ENCODE results near the gene MGST3. TPM values are rescaled to one million over a fixed set of nuclear protein-coding genes. Genes with fewer than 3 reads are reported as not detected.

Gene MGST3
- total and polyA plus RNA-seq, 2 of the 13 experiments (the other 11 are each of a cell fraction or from before 2014, with no cell fraction given) = 59.7 to 61.2 TPM

DNA sequence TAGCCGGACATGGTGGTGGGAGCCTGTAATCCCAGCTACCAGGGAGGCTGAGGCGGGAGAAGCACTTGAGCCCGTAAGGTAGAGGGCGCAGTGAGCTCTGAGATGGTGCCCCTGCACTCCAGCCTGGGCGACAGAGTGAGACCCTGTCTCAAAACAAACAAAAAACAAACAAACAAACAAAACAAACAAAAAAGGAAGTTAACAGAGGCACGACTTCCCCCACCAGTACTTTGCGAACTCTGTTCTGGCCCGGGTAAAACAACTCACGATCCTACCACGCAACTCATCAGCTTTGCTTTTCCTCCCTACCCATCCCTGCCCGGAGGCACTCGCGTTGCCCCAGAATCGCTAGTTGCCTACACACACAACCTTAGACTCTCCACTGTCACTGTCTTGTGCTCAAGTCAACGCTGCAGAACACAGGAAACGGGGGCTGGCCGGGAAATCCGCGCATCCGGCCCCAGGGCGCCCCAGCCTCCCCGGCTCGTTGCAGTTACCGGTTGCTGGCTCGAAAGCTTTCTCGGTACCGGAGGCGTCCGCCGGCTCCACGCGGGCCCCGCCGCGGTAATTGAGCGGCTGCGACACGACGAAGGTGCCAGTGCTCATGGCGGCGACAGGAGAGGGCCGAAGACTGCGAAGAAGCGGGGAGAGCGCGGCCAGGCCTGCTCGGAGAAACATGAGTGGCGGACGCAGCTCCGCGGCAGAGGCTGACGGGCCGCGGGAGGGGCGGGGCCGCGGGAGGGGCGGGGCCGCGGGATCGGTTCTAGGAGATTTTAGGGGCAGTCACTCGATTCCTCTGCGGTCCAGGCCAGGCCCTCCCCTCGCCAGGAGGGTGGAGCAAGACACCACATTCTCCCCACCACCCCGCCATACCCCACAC lies 67.1 kb downstream of the MGST3 start, which contains the start of gene ALDH9A1 (continued):
- TF ChIP-seq, protein P1, sequence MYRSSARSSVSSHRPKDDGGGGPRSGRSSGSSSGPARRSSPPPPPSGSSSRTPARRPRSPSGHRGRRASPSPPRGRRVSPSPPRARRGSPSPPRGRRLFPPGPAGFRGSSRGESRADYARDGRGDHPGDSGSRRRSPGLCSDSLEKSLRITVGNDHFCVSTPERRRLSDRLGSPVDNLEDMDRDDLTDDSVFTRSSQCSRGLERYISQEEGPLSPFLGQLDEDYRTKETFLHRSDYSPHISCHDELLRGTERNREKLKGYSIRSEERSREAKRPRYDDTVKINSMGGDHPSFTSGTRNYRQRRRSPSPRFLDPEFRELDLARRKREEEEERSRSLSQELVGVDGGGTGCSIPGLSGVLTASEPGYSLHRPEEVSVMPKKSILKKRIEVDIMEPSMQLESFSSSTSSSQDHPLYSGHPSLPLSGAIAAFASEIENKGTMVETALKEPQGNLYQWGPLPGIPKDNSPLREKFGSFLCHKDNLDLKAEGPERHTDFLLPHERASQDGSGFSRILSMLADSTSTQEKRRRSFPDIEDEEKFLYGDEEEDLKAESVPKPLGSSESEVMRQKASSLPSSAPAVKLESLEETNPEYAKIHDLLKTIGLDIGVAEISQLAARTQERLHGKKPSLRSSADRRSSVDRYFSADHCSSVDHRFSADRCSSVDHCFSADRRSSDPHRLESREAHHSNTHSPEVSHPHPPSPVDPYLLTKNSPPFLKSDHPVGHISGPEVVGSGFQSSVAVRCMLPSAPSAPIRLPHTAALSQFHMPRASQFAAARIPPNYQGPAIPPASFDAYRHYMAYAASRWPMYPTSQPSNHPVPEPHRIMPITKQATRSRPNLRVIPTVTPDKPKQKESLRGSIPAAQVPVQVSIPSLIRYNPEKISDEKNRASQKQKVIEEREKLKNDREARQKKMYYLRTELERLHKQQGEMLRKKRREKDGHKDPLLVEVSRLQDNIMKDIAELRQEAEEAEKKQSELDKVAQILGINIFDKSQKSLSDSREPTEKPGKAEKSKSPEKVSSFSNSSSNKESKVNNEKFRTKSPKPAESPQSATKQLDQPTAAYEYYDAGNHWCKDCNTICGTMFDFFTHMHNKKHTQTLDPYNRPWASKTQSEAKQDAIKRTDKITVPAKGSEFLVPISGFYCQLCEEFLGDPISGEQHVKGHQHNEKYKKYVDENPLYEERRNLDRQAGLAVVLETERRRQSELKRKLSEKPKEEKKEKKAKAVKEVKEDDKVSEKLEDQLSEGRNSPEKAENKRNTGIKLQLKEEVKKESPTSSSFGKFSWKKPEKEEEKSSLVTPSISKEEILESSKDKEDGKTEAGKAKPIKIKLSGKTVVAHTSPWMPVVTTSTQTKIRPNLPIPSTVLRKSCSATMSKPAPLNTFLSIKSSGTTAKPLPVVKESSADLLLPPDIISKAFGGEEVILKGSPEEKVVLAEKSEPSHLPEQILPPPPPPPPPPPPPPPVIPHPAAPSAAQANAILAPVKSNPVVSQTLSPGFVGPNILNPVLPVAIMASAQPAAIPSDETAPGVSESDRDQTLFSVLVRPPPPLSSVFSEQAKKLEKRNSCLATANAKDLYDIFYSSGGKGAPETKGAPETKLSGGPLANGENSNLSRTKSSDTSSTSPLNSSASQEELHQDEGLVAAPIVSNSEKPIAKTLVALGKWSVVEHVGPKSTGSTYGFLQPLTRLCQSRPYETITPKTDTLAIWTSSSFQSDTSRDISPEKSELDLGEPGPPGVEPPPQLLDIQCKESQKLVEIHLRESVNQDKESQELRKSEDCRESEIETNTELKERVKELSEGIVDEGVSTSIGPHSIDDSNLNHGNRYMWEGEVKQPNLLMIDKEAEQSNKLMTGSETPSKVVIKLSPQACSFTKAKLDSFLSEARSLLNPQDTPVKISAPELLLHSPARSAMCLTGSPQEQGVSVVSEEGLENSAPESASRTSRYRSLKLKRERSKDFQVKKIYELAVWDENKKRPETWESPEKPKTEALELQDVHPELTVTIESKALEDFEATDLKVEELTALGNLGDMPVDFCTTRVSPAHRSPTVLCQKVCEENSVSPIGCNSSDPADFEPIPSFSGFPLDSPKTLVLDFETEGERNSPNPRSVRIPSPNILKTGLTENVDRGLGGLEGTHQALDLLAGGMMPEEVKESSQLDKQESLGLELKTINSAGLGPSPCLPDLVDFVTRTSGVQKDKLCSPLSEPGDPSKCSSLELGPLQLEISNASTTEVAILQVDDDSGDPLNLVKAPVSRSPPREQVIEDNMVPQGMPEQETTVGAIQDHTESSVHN (CRISPR knock-in tag; IDR thresholded peaks at IDR 0.05) = no peak
- 0 out of 2 replicates have a peak, but pooled peaks have one; percentile 30 for TF ChIP-seq MED13 (CRISPR knock-in tag; IDR thresholded peaks at IDR 0.05)
- TF ChIP-seq ZNF709 (CRISPR knock-in tag; IDR thresholded peaks at IDR 0.05) = 0 out of 2 replicates have a peak, but pooled peaks have one; percentile 74
- TF ChIP-seq SATB2 (CRISPR knock-in tag; IDR thresholded peaks at IDR 0.05) = no peak
- TF ChIP-seq, protein P2, sequence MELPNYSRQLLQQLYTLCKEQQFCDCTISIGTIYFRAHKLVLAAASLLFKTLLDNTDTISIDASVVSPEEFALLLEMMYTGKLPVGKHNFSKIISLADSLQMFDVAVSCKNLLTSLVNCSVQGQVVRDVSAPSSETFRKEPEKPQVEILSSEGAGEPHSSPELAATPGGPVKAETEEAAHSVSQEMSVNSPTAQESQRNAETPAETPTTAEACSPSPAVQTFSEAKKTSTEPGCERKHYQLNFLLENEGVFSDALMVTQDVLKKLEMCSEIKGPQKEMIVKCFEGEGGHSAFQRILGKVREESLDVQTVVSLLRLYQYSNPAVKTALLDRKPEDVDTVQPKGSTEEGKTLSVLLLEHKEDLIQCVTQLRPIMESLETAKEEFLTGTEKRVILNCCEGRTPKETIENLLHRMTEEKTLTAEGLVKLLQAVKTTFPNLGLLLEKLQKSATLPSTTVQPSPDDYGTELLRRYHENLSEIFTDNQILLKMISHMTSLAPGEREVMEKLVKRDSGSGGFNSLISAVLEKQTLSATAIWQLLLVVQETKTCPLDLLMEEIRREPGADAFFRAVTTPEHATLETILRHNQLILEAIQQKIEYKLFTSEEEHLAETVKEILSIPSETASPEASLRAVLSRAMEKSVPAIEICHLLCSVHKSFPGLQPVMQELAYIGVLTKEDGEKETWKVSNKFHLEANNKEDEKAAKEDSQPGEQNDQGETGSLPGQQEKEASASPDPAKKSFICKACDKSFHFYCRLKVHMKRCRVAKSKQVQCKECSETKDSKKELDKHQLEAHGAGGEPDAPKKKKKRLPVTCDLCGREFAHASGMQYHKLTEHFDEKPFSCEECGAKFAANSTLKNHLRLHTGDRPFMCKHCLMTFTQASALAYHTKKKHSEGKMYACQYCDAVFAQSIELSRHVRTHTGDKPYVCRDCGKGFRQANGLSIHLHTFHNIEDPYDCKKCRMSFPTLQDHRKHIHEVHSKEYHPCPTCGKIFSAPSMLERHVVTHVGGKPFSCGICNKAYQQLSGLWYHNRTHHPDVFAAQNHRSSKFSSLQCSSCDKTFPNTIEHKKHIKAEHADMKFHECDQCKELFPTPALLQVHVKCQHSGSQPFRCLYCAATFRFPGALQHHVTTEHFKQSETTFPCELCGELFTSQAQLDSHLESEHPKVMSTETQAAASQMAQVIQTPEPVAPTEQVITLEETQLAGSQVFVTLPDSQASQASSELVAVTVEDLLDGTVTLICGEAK (IDR thresholded peaks at IDR 0.05) = no peak
- TF ChIP-seq, protein P2 (CRISPR knock-in tag; IDR thresholded peaks at IDR 0.05) = peak; percentile 35; the same call in 1 of the 2 replicates
- 0 out of 2 replicates have a peak, but pooled peaks have one; percentile 22 for TF ChIP-seq MEF2D (CRISPR knock-in tag; IDR thresholded peaks at IDR 0.05)
- TF ChIP-seq, protein P3, sequence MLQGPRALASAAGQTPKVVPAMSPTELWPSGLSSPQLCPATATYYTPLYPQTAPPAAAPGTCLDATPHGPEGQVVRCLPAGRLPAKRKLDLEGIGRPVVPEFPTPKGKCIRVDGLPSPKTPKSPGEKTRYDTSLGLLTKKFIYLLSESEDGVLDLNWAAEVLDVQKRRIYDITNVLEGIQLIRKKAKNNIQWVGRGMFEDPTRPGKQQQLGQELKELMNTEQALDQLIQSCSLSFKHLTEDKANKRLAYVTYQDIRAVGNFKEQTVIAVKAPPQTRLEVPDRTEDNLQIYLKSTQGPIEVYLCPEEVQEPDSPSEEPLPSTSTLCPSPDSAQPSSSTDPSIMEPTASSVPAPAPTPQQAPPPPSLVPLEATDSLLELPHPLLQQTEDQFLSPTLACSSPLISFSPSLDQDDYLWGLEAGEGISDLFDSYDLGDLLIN (CRISPR knock-in tag; IDR thresholded peaks at IDR 0.05; ENCODE audit: borderline replicate concordance) = no peak
- TF ChIP-seq NCOA2 (CRISPR knock-in tag; IDR thresholded peaks at IDR 0.05) = peak; percentile 31; the same call in 1 of the 2 replicates
